NOMO-1 treated with dmso at 0.1 percent for 144 hours (cell line): ENCODE data around the gene CNN3.
"Not testable (repeated sequence)": the region's sequence is repeated elsewhere in the genome, so short reads cannot be mapped to it uniquely, and the experiment has no call there.

Experiments used
- DNase-seq: peaks from one replicate; lab custom pipeline; 2025; ENCODE audit not compliant: unreplicated experiment; lab: John Stamatoyannopoulos, UW

Gene CNN3

DNA sequence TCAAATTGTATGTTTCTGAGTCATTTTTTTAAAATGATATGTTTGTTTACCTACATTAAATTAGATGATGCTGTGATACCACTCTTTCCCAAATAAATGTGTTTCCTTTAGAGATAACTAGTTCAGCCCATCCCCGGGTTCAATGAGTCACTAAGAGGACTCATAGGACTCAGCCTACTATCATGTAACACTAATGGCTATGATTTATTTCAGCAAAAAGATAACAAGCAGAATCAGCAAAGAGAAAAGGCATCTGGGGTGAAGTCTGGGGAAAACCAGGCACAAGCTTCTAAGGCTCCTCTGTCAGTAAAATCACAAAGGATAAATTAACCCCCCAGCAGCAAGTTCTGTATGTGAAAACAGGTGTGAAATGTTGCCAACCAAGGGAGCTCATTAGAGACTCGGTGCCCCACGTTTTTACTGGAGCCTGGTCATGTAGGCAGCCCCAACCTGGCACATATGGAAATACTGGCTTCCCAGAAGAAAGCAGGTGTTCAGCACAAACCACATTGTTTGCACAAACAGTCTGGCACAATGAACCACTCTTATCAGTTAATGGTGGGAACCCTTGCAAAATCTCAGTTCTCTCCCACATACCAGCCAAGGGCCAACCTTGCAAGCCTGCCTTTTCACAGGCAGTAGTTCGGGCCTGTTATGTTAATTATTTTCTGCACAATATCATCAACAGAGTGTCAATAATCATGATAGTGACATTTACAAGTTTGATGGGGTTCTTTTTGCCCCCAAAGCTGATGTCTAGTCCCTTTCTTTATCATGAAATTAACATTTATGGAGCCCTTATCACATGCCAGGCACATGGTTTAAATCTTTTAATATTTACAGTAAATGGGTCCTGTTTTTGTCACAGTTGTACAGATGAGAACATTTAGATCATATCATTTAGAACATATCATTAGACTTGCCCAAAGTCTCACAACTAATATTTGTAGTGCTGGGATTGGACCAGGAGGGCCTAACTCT is 23.1 kb upstream of the CNN3 start:
- no peak for DNase-seq

DNA sequence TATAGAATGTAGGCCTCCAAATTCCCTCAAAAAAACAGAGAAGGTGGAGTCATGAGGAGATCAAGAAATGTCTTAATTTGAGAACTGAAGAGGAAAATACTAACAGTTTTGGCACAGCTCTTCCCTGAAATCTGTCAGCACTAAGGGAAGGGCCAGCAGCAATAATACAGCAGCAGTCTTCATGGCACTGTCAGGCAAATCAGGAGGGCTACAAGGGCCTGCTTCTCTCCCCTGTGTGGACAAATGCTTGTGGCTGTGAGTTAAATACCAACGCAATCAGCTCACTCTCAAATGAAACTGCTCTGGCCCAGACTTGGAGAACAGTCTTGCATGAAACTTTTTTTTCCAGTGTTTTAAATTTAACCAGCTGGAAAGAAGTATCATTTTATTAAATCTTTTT is 20.5 kb upstream of the CNN3 start:
- no peak for DNase-seq

- no peak for DNase-seq
These were observed 20.0 kb upstream of the CNN3 start for GRCh38 chr1:94946886-94947285.

DNA sequence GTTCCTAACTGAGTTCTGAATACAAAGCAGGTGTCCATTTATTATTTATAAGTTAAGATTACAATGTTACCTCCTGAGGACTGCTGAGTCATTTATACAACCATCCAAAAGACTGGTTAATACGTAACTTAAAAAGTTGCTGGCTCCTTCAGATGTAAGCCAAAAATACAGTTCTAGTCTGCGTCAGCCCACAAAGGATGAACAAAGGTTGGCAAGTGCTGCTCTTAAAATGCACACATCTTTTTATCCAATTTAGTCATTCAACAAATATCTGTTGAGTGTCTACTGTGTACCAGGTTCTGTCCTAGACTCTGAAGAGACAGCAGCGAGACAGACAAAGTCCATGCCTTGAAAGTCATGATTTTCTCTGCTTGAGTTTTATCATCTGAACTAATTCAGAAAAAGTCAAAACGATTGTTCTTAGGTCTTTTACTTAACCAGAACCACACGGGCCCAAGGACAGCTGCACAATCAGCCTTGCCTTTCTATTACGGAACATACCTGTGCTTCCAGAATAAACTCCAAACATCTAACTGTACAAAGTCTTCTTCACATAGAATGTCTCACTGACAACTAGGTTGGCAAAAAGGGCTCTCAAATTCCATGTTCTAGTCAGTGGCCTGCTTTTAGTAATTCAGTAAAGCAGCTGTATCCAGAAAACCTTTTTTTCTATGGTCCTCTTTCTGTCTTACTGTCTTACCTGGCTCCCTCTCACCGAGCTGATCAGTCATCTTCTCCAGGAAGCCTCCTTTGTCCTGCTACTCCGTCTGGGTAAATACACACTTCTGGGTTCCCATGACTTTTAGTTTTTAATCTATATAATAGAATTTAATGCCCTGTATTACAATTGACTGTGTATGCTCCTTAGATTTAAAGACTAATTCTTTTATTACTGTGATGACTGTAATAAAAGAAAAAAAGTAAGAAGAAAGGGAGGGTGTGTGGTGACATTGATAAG is 15.5 kb upstream of the CNN3 start:
- DNase-seq: no peak

DNA sequence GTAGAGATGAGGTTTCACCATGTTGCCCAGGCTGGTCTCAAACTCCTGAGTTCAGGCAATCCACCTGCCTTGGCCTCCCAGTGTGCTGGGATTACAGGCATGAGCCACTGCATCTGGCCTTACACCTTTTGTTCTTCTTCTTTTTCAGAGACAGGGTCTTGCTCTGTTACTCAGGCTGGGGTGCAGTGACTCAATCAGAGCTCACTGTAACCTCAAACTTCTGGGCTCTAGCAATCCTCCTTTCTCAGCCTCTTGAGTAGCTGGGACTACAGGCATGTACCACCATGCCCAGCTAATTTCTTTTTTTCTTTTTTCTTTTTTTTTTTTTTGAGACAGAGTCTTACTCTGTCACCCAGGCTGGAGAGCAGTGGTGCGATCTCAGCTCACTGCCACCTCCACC is 14.6 kb upstream of the CNN3 start:
- not testable (repeated sequence) for DNase-seq

- DNase-seq: no peak
These were observed 13.8 kb upstream of the CNN3 start for GRCh38 chr1:94940738-94941137.

DNA sequence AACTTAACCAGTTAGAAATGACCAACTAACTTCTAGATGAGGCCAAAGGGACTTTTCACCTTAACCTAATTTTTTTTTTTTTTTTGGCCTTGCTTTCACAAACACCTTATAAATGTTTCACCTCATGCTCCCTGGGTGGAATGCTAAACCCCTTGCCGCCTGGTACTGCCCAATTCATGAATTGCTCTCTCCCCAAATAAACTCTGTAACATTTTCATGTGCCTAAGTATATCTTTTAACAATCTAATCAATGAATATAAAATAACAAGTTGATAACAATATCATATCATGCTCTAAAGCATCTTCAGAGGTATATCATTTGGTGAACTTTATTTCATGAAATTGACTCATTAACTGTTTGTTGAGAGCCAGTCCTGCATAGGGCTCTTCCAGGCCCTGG is 10.9 kb upstream of the CNN3 start:
- DNase-seq: no peak

GRCh38 chr1:94936861-94937620 is 10.1 kb upstream of the CNN3 start:
- DNase-seq: no peak

DNA sequence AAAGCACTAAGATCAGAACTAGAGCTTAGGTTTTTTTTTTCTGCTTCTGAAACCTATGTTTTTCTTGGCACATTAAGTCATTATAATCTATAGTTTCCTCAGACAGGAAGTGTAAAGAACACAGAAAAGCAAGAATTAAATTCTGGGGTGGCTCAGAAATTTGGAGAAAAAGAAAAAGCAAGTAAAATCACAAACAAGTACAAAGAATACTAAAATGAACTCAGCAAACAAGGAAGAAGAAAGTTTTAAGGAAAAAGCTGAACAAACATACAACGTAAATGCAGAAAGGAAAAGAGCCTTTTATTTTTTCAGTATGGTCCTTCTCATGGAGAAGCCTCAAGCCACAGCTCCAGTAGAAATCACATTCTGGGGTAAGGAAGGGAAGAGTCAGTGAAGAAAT is 8.6 kb upstream of the CNN3 start:
- DNase-seq: no peak

DNA sequence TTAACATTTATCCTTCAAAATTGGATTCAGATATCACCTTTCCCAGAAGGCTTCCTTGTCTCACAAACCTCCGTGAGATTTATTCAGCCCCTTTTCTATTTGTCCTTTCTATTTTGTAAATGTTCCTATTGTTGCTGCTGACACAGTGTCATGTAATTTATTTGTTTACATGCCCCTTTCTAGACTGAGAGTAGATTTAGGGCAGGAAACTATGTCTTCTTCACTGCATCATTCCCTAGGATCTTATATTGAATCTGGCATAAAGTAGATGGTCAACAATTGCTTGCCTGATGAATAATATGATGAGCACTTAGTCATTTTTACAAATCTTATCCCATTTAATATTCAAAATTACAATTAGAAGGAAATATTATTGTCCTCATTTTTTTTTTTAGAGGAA is 8.1 kb upstream of the CNN3 start:
- no peak for DNase-seq

GRCh38 chr1:94934551-94934950 is 7.6 kb upstream of the CNN3 start:
- no peak for DNase-seq

GRCh38 chr1:94931254-94931841 is 4.4 kb upstream of the CNN3 start:
- DNase-seq: no peak

DNA sequence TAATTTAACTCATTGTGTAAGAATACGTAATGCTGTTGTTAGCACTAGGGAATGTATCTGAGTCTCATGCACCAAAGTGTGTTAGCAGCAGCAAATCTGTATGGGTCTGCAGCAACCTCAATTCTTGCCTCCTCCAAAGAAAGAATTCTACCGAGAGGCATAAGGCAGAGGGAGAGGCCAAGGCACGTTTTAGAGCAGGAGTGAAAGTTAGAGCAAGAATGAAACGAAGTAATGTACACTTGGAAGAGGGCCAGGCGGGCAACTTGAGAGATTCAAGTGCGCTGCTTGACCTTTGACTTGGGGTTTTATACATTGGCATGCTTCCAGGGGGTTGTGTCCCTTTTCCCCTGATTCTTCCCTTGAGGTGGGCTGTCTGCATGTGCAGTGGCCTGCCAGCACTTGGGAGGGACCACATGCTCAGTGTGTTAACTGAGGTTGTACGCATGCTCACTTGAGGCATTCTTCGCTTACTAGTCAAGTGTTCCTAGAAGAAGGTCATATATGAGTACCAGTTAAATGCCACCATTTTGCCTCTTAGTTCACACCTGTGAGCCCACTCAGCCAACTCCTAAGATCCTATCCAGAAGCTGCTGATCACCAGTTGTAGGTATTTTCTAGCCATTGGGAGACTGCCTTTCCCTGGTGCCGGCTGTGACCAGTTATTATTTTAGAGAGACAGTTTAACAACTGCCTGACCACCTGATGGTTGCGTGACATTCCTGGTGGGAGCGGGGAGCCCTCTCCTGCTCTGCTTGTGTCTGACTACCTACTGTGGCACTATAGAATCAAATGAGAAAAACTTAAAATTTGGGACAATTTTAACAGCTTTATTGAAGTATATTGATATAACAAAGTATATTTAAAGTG is 2.7 kb upstream of the CNN3 start:
- no peak for DNase-seq

GRCh38 chr1:94928293-94928939 is 1.5 kb upstream of the CNN3 start:
- no peak for DNase-seq

DNA sequence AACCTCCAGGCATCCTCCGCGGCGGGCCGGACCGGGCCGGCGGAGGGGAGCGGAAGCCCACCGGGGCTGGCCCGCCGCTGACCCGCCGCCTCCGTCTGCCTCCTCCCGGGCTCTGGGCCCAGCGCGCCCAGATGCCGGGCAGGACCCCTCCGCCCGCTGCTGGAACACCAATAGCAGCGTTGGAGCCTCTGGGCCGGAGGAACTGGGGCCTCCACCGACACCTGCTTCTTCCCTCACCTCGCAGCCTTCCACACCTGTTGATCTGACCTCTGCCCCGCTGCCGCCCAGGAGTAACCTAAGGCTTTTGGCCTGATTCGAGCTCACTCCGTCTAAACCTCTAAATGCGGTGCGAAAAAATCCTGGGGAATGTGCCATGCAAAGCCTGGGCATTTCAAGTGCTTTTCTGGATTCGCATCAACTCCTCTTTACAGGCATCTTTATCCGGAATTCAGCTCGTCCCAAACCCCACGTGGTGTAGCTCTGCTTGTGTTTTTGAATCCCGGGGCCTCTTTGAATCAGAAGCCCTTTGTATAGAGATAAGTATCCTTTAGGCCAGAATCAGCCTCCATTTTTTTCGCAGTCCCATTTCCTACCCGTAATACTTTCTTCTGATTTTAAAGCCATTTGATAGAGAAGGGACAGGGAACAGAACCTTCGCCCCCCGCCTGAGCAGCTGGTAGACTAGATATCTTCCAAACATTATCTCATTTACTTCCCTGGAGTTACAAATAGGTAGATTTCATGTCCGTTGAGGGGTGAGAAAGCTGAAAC is 680 bp upstream of the CNN3 start:
- no peak for DNase-seq

DNA sequence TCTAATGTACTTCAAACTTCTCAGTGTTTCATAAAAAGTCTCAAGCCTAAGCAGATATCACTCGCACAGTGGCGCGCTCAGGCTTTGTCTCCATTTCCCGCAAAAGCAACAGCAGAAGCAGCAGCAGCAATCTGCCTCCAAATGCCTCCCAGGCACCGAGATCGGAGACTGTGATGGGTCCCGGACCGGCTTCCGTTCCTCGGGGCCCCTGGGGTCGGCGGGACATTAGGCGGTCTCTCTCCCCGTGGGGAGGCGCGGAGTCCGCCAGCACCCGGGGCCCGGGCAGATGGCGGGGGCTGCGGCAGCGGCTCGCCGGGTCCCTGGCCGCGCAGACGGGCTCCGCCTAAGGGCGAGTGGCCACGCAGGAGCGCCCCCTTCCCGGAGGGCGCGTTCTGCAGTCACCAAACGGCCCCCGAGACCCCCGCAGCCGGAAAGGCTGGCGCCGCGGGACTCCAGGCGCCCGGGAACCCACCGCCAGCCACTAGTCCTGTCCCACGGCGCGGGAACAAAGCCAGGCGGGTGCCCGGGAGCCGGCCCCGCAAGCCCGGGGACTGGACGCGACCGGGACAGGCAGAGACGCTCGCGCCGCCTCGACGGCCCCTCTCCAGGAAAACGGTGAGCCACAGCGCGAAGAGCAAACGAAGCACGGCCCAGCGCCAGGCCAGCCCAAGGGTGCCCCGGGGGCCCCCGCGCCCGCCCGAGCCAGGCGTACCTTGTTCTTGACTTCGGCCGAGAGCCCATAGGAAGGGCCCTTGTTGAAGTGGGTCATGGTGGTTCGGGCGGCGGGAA is 590 bp downstream of the CNN3 start:
- DNase-seq: no peak

DNA sequence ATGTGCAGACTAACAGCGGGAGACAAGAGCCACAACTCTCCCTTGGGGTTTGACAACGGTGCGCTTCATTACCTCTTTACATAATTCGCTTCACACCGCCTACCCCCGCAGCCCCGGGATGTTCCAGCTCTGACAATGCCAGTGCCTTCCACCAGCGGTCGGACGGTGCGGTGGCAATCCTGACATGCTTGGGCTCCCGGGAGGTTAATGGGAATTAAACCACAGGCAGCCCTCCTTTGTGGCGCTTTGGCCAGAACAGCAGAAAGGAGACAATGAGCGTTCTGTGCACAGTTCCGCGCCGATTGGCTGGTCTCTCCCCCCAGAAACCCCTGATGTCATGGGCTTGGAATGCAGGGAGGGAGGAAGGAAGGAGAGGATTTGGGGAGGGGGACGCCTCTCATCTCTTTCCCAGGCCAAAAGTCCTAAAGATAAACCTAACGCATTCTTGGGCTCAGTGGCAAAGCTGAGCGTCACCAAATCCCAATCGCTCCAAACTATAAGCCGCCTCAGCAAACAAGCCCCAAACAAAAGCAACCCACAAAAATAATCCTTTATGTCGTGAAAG is 1.3 kb downstream of the CNN3 start:
- DNase-seq: no peak
